Body of pancreas (tissue), 4 donors: ENCODE data around the gene BCL2L2. TPM values are rescaled to one million over a fixed set of nuclear protein-coding genes. Genes with fewer than 3 reads are reported as not detected.

Experiments used
- ATAC-seq: fragments of 150-250 bp; one replicate; pipeline ENCODE4 v1.9.1; 2016
- DNase-seq, 4 donors: peaks; one replicate each; pipeline ENCODE4 v3.0.0-alpha.2; 2019
- H3K27ac ChIP-seq, 4 donors: fragments of 200-600 bp; sonication (generic); 1 replicate in 3 of 4; 2 replicates in 1 of 4; pipeline versions ENCODE4 v1.5.1 to v1.6.1; 2016 to 2019; ENCODE audit warnings: mild to moderate bottlenecking in 1 of 4, mixed read lengths in 1 of 4, moderate library complexity in 1 of 4
- H3K27me3 ChIP-seq, 2 donors: fragments of 200-600 bp; sonication (generic); one replicate each; pipeline ENCODE4 v1.6.0; 2016; ENCODE audit warnings: mild to moderate bottlenecking in 1 of 2
- H3K36me3 ChIP-seq, 2 donors: fragments of 200-600 bp; sonication (generic); replicated peaks in 1 of 2; 2 replicates each; pipeline ENCODE4 v1.5.1; 2016; ENCODE audit warnings: low read depth in 2 of 2; ENCODE audit not compliant: insufficient read depth in 1 of 2
- H3K4me1 ChIP-seq: fragments of 200-600 bp; sonication (generic); one replicate; pipeline ENCODE4 v1.6.0; 2016
- H3K4me3 ChIP-seq, 2 donors: fragments of 200-600 bp; sonication (generic); 1 replicate in 1 of 2; 2 replicates in 1 of 2; pipeline ENCODE4 v1.5.1; 2016 to 2019
- H3K9me3 ChIP-seq, 3 donors: fragments of 200-600 bp; sonication (generic); 1 replicate in 2 of 3; 2 replicates in 1 of 3; pipeline ENCODE4 v1.5.1; 2016
- CTCF ChIP-seq, 7 experiments: fragments of 450-650 bp in 4 of 7; fragments of 200-600 bp in 3 of 7; sonication (generic) in 3 of 7; IDR thresholded peaks; one replicate each; pipeline ENCODE4 v1.5.1; 2016 to 2019; ENCODE audit warnings: antibody characterized with exemption in 7 of 7
- POLR2A ChIP-seq, 3 donors: fragments of 450-650 bp; IDR thresholded peaks; one replicate each; pipeline ENCODE4 v1.6.1; 2016; ENCODE audit warnings: antibody characterized with exemption in 3 of 3, mild to moderate bottlenecking in 2 of 3
- WGBS, 2 donors: methylation state at CpG; one replicate each; pipeline ENCODE4 v1.1.5; 2017; 5-methylcytosine and 5-hydroxymethylcytosine counted together
- intact Hi-C: fragments of 100-400 bp; cut with DNase I; formaldehyde crosslinking; loops from one replicate; pipeline ENCODE4 v1.15.1; 2023
- total RNA-seq, 2 donors: library from RNA; depleted of rRNA; stranded (reverse); fragments of >200 nt; gene quantifications; one replicate each; pipeline ENCODE4 v1.1.0, GENCODE V29; 2016

The BCL2L2 gene
- total RNA-seq, 2 donors from 2014 or later = 25.4 to 73.2 TPM

- DNase-seq = peak; percentile 43 to 59 (median 52)
- H3K4me1 ChIP-seq = peaks cover 30% of the 10 kb centered on the region
- peak in 2 of 3 donors; percentile 35 to 51 for TF ChIP-seq POLR2A (IDR thresholded peaks at IDR 0.05)
- peak in 1 of 7 experiments; percentile 9 for TF ChIP-seq CTCF (IDR thresholded peaks at IDR 0.05)
- H3K9me3 ChIP-seq = no peaks in the 10 kb centered on the region
- peak overlapping the region; percentile 92 to 99 (median 96) for H3K27ac ChIP-seq
- 1% methylated on average over 14 to 63 of the region's 64 CpGs for WGBS, 2 donors
- H3K36me3 ChIP-seq = peaks cover 8 to 17% of the 10 kb centered on the region in 2 donors
- intact Hi-C loops = loop anchor here (10.0 kb wide), 1 partner anchor 243 kb away; the partner anchor contains the start of gene AP1G2
- H3K4me3 ChIP-seq = peak overlapping the region; percentile 68 to 76
- no peaks in the 10 kb centered on the region for H3K27me3 ChIP-seq
- ATAC-seq = peak; percentile 21
These were observed 15.2 kb downstream of the BCL2L2 start for GRCh38 chr14:23321572-23322547.

GRCh38 chr14:23322568-23323517, 16.2 kb downstream of the BCL2L2 start:
- no peaks in the 10 kb centered on the region for H3K9me3 ChIP-seq
- intact Hi-C loops = loop anchor here (10.0 kb wide), 1 partner anchor 242 kb away; the partner anchor contains the start of gene AP1G2
- no peaks in the 10 kb centered on the region for H3K27me3 ChIP-seq
- no peak for TF ChIP-seq CTCF (IDR thresholded peaks at IDR 0.05)
- H3K27ac ChIP-seq = peak overlapping the region in 3 of 4 donors; percentile 96 to 99 (median 97)
- WGBS, 2 donors = 36 to 38% methylated on average over 10 of the region's 10 CpGs
- H3K4me3 ChIP-seq = peak overlapping the region; percentile 68 to 76
- DNase-seq (no peak), ATAC-seq (no peak)
- H3K36me3 ChIP-seq = peaks cover 8 to 17% of the 10 kb centered on the region in 2 donors
- peaks cover 30% of the 10 kb centered on the region for H3K4me1 ChIP-seq

- no peak for DNase-seq
- Histone ChIP-seq H3K27ac (no peak overlapping the region), H3K4me1 (peaks cover 30% of the 10 kb centered on the region), H3K4me3 (no peak overlapping the region), H3K9me3 (no peaks in the 10 kb centered on the region), H3K36me3 (peaks cover 8 to 17% of the 10 kb centered on the region in 2 donors), H3K27me3 (no peaks in the 10 kb centered on the region)
- WGBS, 2 donors = 80 to 86% methylated on average over 16 to 18 of the region's 18 CpGs
- ATAC-seq = no peak
- TF ChIP-seq POLR2A (IDR thresholded peaks at IDR 0.05) (no peak), CTCF (IDR thresholded peaks at IDR 0.05) (no peak)
- intact Hi-C loops = loop anchor here (10.0 kb wide), 1 partner anchor 241 kb away; the partner anchor contains the start of gene AP1G2
These were observed 17.3 kb downstream of the BCL2L2 start for GRCh38 chr14:23323838-23324454.

- Histone ChIP-seq H3K27ac (no peak overlapping the region), H3K9me3 (no peaks in the 10 kb centered on the region), H3K4me1 (peaks cover 30% of the 10 kb centered on the region), H3K4me3 (no peak overlapping the region), H3K36me3 (peaks cover 8 to 17% of the 10 kb centered on the region in 2 donors), H3K27me3 (no peaks in the 10 kb centered on the region)
- TF ChIP-seq CTCF (IDR thresholded peaks at IDR 0.05) (no peak), POLR2A (IDR thresholded peaks at IDR 0.05) (no peak)
- 78 to 100% methylated on average over 2 of the region's 2 CpGs for WGBS, 2 donors
- DNase-seq (no peak), ATAC-seq (no peak)
- intact Hi-C loops = loop anchor here (10.0 kb wide), 1 partner anchor 240 kb away; the partner anchor contains the start of gene AP1G2
These were observed 17.8 kb downstream of the BCL2L2 start for GRCh38 chr14:23324455-23324846.
